HG03521 (cell line): Measurements from ENCODE around the gene GRK1.

Source experiments
- ATAC-seq: cut with Tn5 transposase; IDR thresholded peaks from one replicate; pipeline ENCODE4 v1.9.1; 2021; ENCODE audit warnings: mild to moderate bottlenecking, moderate library complexity; ENCODE audit not compliant: unreplicated experiment

GRK1 gene

GRCh38 chr13:113632706-113633484, 34.1 kb upstream of the GRK1 start:
- no peak for ATAC-seq

- no peak for ATAC-seq
Observed at GRCh38 chr13:113633485-113633873, 33.5 kb upstream of the GRK1 start.

GRCh38 chr13:113634279-113635047, 32.6 kb upstream of the GRK1 start:
- no peak for ATAC-seq

- ATAC-seq, result no peak
Observed at GRCh38 chr13:113635048-113635420, 32.0 kb upstream of the GRK1 start.

DNA sequence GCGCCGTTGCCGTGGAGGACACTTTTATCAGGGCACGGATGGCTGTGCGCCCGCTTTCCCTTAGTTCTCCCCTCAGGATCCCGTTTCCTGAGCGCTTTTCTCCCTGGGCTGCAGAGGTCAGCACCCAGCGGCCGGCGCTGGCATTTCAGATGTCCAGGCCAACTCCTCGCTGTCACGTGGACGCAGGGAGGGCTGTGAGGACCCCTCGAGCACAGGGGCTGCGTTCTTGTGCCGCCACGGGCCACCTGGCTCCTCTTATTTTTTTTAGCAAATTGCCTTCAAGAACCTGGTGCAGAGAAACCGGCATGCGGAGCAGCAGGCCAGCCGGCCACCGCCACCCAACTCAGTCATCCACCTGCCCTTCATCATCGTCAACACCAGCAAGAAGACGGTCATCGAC, 31.3 kb upstream of the GRK1 start:
- ATAC-seq, result no peak

DNA sequence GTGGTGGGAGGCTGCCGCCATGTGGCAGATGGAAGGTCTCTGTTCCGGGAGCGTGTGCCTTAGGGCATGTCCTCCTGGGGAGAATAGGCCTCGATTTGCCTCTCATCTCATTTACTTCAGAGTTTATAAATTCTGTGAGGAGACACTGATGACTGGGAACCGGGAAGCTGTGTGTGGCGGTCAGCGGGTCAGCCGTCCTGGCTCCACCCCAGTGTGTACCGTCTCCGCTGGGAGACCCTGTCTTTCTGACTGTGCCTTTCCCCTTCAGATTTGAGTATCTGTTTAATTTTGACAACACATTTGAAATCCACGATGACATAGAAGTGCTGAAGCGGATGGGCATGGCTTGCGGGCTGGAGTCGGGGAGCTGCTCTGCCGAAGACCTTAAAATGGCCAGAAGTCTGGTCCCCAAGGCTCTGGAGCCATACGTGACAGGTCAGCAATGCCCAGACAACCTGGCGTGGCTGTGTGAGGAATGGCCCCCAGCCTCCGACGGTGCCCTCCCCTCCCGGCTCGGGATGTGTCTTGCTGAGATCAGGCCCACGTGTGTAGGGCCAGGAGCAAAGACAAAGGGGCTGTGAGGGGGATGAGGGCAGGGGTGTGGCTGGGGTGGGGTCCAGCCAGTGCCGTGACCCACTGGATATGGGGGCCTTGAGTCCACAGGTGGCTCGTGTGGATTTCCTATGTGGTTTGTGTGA, 30.6 kb upstream of the GRK1 start:
- ATAC-seq, result no peak

GRCh38 chr13:113637262-113638160, 29.5 kb upstream of the GRK1 start:
- no peak for ATAC-seq

- ATAC-seq, result no peak
Observed at GRCh38 chr13:113638173-113638746, 28.8 kb upstream of the GRK1 start.

DNA sequence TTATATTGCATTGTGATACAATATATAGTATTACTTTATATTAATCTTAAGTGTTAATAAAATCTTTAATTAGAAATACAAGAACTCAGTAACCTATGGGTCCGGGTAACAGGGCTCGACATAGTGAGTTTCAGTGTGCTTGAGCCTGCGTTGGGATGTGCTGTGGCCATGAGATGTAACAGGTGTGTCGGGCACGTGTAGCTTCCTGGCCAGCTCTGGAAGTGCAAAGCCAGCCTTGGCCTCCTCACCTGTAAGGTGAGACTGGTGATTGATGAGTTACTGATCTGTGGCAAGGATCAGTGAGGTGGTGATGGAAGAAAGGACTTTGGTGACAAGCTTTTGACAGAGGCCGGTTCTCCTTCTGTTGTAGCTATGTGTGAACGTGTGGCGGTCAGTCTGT, 28.2 kb upstream of the GRK1 start:
- no peak for ATAC-seq

DNA sequence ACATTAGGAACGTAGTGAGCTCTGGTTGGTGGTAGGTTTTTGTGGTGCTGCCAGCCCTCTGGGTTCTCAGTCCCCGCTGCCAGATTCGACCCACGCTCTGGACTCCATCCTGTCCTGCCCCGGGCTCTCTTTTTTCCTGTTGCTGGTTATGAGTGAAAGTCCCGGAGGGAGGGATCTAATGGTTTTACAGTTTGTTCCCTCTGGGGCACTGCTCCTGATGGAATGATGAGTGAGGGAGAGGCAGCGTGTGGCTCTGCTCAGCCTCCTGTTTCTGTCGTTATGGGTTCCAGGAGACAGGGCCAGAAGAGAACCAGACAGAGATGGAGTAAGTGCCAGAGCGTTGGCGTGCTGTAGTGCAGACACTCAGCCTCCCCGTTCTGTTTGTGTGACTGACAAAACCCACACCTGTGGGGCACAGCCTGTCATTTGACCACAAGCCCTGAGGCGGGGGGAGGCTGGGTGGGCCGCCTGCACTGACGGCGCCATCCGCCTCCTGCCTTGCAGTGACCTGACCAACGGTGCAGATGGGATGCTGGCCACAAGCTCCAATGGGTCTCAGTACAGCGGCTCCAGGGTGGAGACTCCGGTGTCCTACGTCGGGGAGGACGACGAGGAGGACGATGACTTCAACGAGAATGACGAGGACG, 27.3 kb upstream of the GRK1 start:
- no peak for ATAC-seq

GRCh38 chr13:113641426-113641825, 25.6 kb upstream of the GRK1 start:
- no peak for ATAC-seq

GRCh38 chr13:113642563-113642962, 24.5 kb upstream of the GRK1 start:
- no peak for ATAC-seq

DNA sequence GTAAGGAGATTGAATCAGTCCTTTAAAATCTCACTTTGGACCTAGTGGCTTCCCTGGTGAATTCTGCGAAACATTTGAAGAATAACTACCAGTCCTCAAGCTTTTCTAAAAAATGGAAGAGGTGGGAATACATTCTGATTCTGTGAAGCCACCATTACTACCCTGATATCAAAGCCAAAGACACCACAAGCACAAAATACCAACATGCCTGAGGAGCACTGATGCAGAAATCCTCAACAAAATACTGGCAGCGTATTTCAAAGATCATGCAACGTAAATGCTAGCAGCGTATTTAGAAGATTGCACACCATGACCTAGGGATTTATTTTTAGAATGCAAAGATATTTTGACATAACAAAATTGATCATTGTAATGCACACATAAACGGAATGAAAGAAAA, 23.4 kb upstream of the GRK1 start:
- no peak for ATAC-seq

GRCh38 chr13:113644800-113645199, 22.2 kb upstream of the GRK1 start:
- no peak for ATAC-seq

- no peak for ATAC-seq
Observed at GRCh38 chr13:113645329-113645728, 21.7 kb upstream of the GRK1 start.

DNA sequence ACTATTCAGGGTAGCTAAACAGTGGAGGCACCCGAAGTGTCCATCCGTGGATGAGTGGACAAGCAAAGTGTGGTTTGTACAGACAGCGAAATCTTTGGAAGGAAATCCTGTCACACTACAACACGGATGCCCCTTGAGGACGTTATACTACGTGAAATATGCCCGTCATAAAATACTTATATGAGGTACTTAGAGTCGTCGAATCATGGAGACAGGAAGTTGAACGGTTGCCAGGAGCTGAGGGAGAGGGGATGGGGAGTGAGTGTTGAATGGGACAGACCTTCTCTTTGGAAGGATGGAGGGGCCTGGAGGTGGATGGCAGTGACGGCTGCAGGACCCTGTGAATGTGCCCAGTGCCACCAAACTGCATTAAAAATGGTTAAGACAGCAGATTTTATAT, 20.6 kb upstream of the GRK1 start:
- ATAC-seq, result no peak

GRCh38 chr13:113646921-113647340, 20.1 kb upstream of the GRK1 start:
- ATAC-seq, result no peak

GRCh38 chr13:113647351-113648215, 19.4 kb upstream of the GRK1 start:
- no peak for ATAC-seq

GRCh38 chr13:113648216-113648610, 18.8 kb upstream of the GRK1 start:
- ATAC-seq, result no peak
